Lower leg skin (tissue), 4 donors: Measurements from ENCODE around the gene THBS1. TPM values are rescaled to one million over a fixed set of nuclear protein-coding genes. Genes with fewer than 3 reads are reported as not detected.
A peak's percentile ranks its signal among the peaks of the same experiment; 100 is the strongest.

Source experiments
- DNase-seq, 2 donors: peaks; one replicate each; pipeline ENCODE4 v3.0.0-alpha.2; 2019; ENCODE audit warnings: low spot score in 2 of 2
- H3K4me3 ChIP-seq: fragments of 200-600 bp; sonication (generic); 2 replicates; pipeline ENCODE4 v1.5.1; 2017; ENCODE audit warnings: mild to moderate bottlenecking, low read depth; ENCODE audit not compliant: poor library complexity, severe bottlenecking
- CTCF ChIP-seq, 3 donors: fragments of 450-650 bp; IDR thresholded peaks; one replicate each; pipeline ENCODE4 v1.5.1; 2016; ENCODE audit warnings: antibody characterized with exemption in 3 of 3, mild to moderate bottlenecking in 3 of 3, moderate library complexity in 2 of 3
- POLR2A ChIP-seq, 2 donors: fragments of 450-650 bp; IDR thresholded peaks; one replicate each; pipeline ENCODE4 v1.6.1; 2016 to 2017; ENCODE audit warnings: antibody characterized with exemption in 2 of 2, mild to moderate bottlenecking in 1 of 2, moderate library complexity in 1 of 2
- WGBS, 2 donors: methylation state at CpG; one replicate each; pipeline ENCODE4 v1.1.5; 2018; 5-methylcytosine and 5-hydroxymethylcytosine counted together
- intact Hi-C: fragments of 100-400 bp; cut with DNase I; formaldehyde crosslinking; loops from one replicate; pipeline ENCODE4 v1.15.0; 2023; ENCODE audit warnings: low total_unique reads
- total RNA-seq, 4 donors: library from RNA; depleted of rRNA; stranded (reverse); fragments of >200 nt; gene quantifications; one replicate each; pipeline ENCODE4 v1.1.0, GENCODE V29; 2016

THBS1 gene
- 100 to 1,000 TPM in 2 of 4 donors, 10 to 100 TPM in 2; 84.7 to 158 (median 103) TPM for total RNA-seq

GRCh38 chr15:39580485-39581241 is at the start of gene THBS1:
Gene THBS1, plus strand, starts transcription at chr15:39581079. Its CDS starts 779 bp downstream, at chr15:39581858.
- intact Hi-C loops, result loop anchor here (2.0 kb wide), 1 partner anchor 410 kb away; no protein-coding TSS in a partner anchor
- TF ChIP-seq CTCF (IDR thresholded peaks at IDR 0.05), result no peak
- peak in 1 of 2 donors; percentile 79 for TF ChIP-seq POLR2A (IDR thresholded peaks at IDR 0.05)
- WGBS, 2 donors, result 1 to 2% methylated on average over 58 to 66 of the region's 74 CpGs
- peak; percentile 71 to 98 for DNase-seq
- H3K4me3 ChIP-seq, result peak within 1 kb of the TSS; percentile 56

- TF ChIP-seq POLR2A (IDR thresholded peaks at IDR 0.05), result no peak
- no peak for TF ChIP-seq CTCF (IDR thresholded peaks at IDR 0.05)
- H3K4me3 ChIP-seq, result no peak overlapping the region
- intact Hi-C loops, result no loop called here
- no peak for DNase-seq
- WGBS, 2 donors, result 58 to 66% methylated on average over 5 of the region's 5 CpGs
These were observed 45.9 kb upstream of the THBS1 start for GRCh38 chr15:39534996-39535395.

GRCh38 chr15:39535466-39535865 is 45.4 kb upstream of the THBS1 start:
- H3K4me3 ChIP-seq, result no peak overlapping the region
- no peak for DNase-seq
- TF ChIP-seq CTCF (IDR thresholded peaks at IDR 0.05) (no peak), POLR2A (IDR thresholded peaks at IDR 0.05) (no peak)
- intact Hi-C loops, result no loop called here
- 62 to 76% methylated on average over 9 to 10 of the region's 10 CpGs for WGBS, 2 donors

- H3K4me3 ChIP-seq, result no peak overlapping the region
- WGBS, 2 donors, result 80 to 90% methylated on average over 3 of the region's 3 CpGs
- TF ChIP-seq CTCF (IDR thresholded peaks at IDR 0.05) (no peak), POLR2A (IDR thresholded peaks at IDR 0.05) (no peak)
- intact Hi-C loops, result no loop called here
- no peak for DNase-seq
These were observed 41.9 kb upstream of the THBS1 start for GRCh38 chr15:39538936-39539335.

- TF ChIP-seq POLR2A (IDR thresholded peaks at IDR 0.05) (no peak), CTCF (IDR thresholded peaks at IDR 0.05) (no peak)
These were observed 41.4 kb upstream of the THBS1 start for GRCh38 chr15:39539466-39539865.

More at GRCh38 chr15:39539466-39539865, 41.4 kb upstream of the THBS1 start:
- intact Hi-C loops, result no loop called here
- no peak for DNase-seq
- H3K4me3 ChIP-seq, result no peak overlapping the region
- 71 to 80% methylated on average over 2 of the region's 2 CpGs for WGBS, 2 donors
